D721Med (cell line): ENCODE results near the gene VSTM2L.

ENCODE experiments used
- DNase-seq: peaks from one replicate; pipeline ENCODE4 v3.0.0; 2011; ENCODE audit warnings: low spot score; ENCODE audit not compliant: insufficient read length
- FAIRE-seq: peaks from 2 replicates; lab custom pipeline; 2011; peaks lifted over from hg19 to GRCh38; lab: Jason Lieb, UNC
- TF ChIP-seq, protein P1 (sequence below): IDR thresholded peaks from 2 replicates; pipeline ENCODE4 v1.5.1; 2012; ENCODE audit warnings: mild to moderate bottlenecking, control low read depth; ENCODE audit not compliant: insufficient read depth; ENCODE audit errors: missing control alignments

VSTM2L gene

DNA sequence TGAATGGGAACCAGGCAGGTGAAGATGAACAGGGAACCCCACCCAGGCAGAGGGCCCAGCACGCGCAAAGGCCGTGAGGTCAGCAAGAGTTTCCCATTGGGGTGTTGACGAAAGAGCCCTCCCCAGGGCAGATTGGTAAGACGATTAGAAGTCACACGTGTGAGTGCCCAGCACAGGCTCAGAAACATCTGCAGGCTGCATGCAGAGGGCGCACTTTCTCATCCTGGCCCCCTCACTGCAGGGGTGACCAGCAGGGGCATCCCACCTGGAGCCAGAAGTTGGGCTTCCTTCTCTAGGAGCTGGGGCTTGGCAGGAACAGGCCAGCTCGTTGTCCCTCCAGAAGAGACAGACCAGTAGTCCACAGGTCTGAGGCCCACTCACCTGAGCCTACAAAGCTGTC is 38.4 kb downstream of the VSTM2L start:
- no peak for FAIRE-seq
- TF ChIP-seq, protein P1, sequence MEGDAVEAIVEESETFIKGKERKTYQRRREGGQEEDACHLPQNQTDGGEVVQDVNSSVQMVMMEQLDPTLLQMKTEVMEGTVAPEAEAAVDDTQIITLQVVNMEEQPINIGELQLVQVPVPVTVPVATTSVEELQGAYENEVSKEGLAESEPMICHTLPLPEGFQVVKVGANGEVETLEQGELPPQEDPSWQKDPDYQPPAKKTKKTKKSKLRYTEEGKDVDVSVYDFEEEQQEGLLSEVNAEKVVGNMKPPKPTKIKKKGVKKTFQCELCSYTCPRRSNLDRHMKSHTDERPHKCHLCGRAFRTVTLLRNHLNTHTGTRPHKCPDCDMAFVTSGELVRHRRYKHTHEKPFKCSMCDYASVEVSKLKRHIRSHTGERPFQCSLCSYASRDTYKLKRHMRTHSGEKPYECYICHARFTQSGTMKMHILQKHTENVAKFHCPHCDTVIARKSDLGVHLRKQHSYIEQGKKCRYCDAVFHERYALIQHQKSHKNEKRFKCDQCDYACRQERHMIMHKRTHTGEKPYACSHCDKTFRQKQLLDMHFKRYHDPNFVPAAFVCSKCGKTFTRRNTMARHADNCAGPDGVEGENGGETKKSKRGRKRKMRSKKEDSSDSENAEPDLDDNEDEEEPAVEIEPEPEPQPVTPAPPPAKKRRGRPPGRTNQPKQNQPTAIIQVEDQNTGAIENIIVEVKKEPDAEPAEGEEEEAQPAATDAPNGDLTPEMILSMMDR, result peak; percentile 18
- no peak for DNase-seq

- TF ChIP-seq, protein P1, result no peak
- DNase-seq (no peak), FAIRE-seq (no peak)
Measured at GRCh38 chr20:37941992-37942391, 39.1 kb downstream of the VSTM2L start.

- FAIRE-seq (no peak), DNase-seq (no peak)
- TF ChIP-seq, protein P1, result no peak
Measured at GRCh38 chr20:37943033-37943432, 40.1 kb downstream of the VSTM2L start.

DNA sequence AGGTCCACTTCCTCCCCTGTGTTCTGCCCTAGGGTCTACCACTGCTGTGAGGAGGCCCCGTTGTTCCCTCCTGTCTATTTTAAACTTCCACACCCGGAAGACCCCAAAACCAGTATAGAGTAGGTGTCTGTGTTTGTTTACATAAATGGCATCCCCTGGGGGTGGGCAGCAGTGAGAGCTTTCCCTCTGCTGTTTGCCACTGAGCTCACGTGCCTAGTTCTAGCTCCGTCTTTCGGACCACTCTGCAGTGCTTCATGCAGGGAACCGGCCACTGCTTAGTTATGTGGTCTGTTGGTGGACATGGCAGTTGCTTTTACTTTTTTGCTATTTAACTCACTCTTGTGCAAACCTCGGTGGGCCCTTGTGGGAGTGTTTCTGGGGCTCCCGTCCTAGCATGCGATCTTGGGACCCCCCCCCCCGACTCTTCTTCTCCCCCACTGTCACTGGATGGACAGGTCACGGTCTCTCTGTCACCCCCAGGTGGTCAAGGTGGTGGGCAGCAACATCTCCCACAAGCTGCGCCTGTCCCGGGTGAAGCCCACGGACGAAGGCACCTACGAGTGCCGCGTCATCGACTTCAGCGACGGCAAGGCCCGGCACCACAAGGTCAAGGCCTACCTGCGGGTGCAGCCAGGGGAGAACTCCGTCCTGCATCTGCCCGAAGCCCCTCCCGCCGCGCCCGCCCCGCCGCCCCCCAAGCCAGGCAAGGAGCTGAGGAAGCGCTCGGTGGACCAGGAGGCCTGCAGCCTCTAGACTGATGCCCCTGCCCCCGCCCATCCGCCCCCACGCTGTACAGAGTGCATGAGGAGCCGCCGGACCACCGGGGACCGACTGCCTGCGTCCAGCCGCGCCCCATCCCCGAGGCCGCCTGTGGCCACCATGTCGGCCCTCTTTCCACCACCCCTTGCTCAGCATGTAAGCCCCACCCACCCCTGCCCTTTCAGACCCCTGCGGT is 40.9 kb downstream of the VSTM2L start:
- DNase-seq, result no peak
- FAIRE-seq, result no peak
- TF ChIP-seq, protein P1, result no peak

GRCh38 chr20:37944456-37944981 is 41.6 kb downstream of the VSTM2L start:
- no peak for DNase-seq
- FAIRE-seq, result no peak
- TF ChIP-seq, protein P1, result no peak

DNA sequence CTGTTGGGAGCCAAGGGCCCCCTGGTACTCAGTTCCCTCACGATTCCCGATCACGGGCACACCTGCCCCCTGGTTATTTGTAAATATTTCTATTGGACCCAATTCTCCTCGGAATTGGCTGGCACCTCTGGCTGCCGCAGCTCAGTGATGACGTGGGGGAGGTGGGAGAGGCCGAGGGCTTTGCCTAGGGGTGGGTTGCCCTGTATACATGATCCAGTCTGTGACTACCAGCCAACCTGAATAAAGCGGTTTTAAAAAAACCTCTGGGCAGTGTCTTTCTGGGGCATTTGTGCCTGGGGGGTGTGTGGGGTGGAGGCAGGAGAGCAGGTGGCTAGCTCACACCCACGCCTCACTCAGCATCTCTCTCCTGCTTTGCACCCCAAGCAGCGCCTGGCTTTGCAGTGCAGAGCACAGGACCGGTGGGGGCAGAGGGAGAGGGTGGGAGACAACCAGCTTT is 42.2 kb downstream of the VSTM2L start:
- TF ChIP-seq, protein P1, result no peak
- no peak for DNase-seq
- no peak for FAIRE-seq
